Measurements from ENCODE around the gene MINAR1.

Gene MINAR1

GRCh38 chr15:79472446-79472845 is 40.3 kb downstream of the MINAR1 start:
- DNase-seq = no peak

DNA sequence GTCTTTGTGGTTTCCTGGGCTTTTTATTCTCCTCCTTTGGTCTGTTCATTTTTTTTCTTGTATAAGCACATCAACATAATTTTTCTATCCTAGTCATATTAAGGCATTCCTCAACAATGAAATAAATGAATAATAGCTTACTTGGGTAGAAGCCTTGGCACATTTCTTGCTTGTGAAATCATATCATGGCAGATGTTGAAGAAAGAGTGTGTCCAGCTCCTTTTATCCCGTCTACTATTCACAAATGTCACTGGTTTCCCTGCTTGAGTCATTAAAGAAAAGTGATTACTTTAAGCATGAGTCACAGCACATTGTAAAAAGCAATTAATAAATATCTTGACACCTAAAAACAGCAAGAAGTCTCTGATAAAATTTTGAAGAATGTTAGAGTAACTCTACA is 42.1 kb downstream of the MINAR1 start:
- DNase-seq = no peak

DNA sequence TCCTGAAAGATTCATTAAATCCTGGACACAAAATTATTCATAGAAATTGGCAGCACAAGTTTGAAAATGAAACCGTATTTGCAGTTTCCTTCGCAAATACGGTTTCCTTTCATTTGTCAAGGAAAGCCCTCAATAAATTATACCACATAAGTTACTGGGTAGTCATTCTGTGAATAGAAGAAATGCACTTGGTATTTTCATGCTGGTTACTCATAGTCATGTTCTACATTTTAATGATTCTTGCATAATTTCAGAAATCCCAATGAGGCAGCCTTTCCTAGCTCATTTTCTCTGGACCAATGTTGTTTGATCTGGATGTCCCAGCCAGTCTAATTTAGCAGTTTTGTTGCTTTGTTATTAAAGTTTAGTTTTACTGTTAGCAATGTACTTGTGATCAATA is 43.2 kb downstream of the MINAR1 start:
- DNase-seq = no peak

- DNase-seq = no peak
These were observed 46.0 kb downstream of the MINAR1 start for GRCh38 chr15:79478108-79478507.

GRCh38 chr15:79479616-79480015 is 47.5 kb downstream of the MINAR1 start:
- no peak for DNase-seq

DNA sequence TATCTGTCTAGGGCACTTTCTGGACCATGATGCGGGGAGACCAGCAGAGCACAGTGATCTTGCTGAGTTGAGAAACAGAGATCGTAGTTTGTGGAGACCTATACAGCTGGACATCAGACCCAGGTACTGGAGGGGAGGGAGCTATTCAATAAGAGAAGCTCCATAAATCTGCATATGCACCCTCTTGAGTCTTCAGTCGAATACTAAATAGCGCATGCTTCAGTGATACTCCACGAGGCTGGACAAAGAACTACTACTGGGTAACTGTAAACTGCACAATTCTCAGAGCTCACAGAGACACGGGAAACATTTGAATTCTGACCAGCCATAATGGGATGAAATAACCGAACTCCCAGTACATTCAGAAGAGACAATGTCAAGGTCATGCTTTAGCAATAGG is 49.7 kb downstream of the MINAR1 start:
- no peak for DNase-seq

All from NCI-H446 (cell line).